ENCODE data around the gene PITPNM3. TPM values are rescaled to one million over a fixed set of nuclear protein-coding genes. Genes with fewer than 3 reads are reported as not detected.

PITPNM3 gene
- total and polyA plus RNA-seq, 2 experiments from 2014 or later: 1.5 to 2.0 TPM

- Histone ChIP-seq H3K4me1 (ENCODE audit: insufficient read depth) (peaks cover 24% of the 10 kb centered on the region), H3K4me2 (peak overlapping the region; percentile 99), H3K9me3 (ENCODE audit: low read depth) (no peaks in the 10 kb centered on the region), H2AFZ (peak overlapping the region; percentile 56), H3K27ac (peak overlapping the region; percentile 6), H3K27me3 (peaks cover 28% of the 10 kb centered on the region), H3K9me2 (replicated peaks; ENCODE audit: insufficient read depth) (no peaks in the 10 kb centered on the region), H4K20me1 (ENCODE audit: insufficient read depth, poor library complexity, severe bottlenecking) (no peaks in the 10 kb centered on the region), H3K36me3 (replicated peaks; ENCODE audit: insufficient read depth, low read depth) (no peaks in the 10 kb centered on the region), H3K4me3 (no peak overlapping the region), H3K79me2 (no peaks in the 10 kb centered on the region)
- 23% methylated on average over 12 of the region's 12 CpGs for WGBS (ENCODE audit: low lambda C conversion rate, missing lambda C conversion rate)
- DNase-seq (ENCODE audit: low spot score): no peak
- TF ChIP-seq CTCF (IDR thresholded peaks at IDR 0.05; ENCODE audit: poor library complexity): no peak
- no peak for TF ChIP-seq EZH2 (IDR thresholded peaks at IDR 0.05; ENCODE audit: borderline replicate concordance)
- no peak for TF ChIP-seq EZH2phosphoT487 (IDR thresholded peaks at IDR 0.05; ENCODE audit: low read depth, severe bottlenecking, unreplicated experiment)
Measured at GRCh38 chr17:6554871-6555330, 1.5 kb downstream of the PITPNM3 start.

GRCh38 chr17:6554342-6554741 lies 2.0 kb downstream of the PITPNM3 start:
- H3K4me3 ChIP-seq: no peak overlapping the region
- no peak for TF ChIP-seq EZH2 (IDR thresholded peaks at IDR 0.05; ENCODE audit: borderline replicate concordance)
- TF ChIP-seq EZH2phosphoT487 (IDR thresholded peaks at IDR 0.05; ENCODE audit: low read depth, severe bottlenecking, unreplicated experiment): no peak
- TF ChIP-seq CTCF (IDR thresholded peaks at IDR 0.05; ENCODE audit: poor library complexity): no peak
- no peak for DNase-seq (ENCODE audit: low spot score)
- H3K9me3 ChIP-seq (ENCODE audit: low read depth): no peaks in the 10 kb centered on the region
- no peaks in the 10 kb centered on the region for H4K20me1 ChIP-seq (ENCODE audit: insufficient read depth, poor library complexity, severe bottlenecking)
- H3K4me2 ChIP-seq: no peak overlapping the region
- H3K79me2 ChIP-seq: no peaks in the 10 kb centered on the region
- H3K27me3 ChIP-seq: peaks cover 28% of the 10 kb centered on the region
- WGBS (ENCODE audit: low lambda C conversion rate, missing lambda C conversion rate): 65% methylated on average over 4 of the region's 4 CpGs
- no peak overlapping the region for H2AFZ ChIP-seq
- H3K4me1 ChIP-seq (ENCODE audit: insufficient read depth): peaks cover 24% of the 10 kb centered on the region
- H3K9me2 ChIP-seq (replicated peaks; ENCODE audit: insufficient read depth): no peaks in the 10 kb centered on the region
- H3K27ac ChIP-seq: peak overlapping the region; percentile 6
- no peaks in the 10 kb centered on the region for H3K36me3 ChIP-seq (replicated peaks; ENCODE audit: insufficient read depth, low read depth)

- peak; percentile 61 for DNase-seq (ENCODE audit: low spot score)
- WGBS (ENCODE audit: low lambda C conversion rate, missing lambda C conversion rate): 53% methylated on average over 11 of the region's 11 CpGs
- H2AFZ ChIP-seq: no peak overlapping the region
Measured at GRCh38 chr17:6551869-6552531, 4.4 kb downstream of the PITPNM3 start.

More at GRCh38 chr17:6551869-6552531, 4.4 kb downstream of the PITPNM3 start:
- no peaks in the 10 kb centered on the region for H4K20me1 ChIP-seq (ENCODE audit: insufficient read depth, poor library complexity, severe bottlenecking)
- no peaks in the 10 kb centered on the region for H3K36me3 ChIP-seq (replicated peaks; ENCODE audit: insufficient read depth, low read depth)
- H3K4me1 ChIP-seq (ENCODE audit: insufficient read depth): peaks cover 35% of the 10 kb centered on the region
- H3K4me3 ChIP-seq: no peak overlapping the region
- peak overlapping the region; percentile 40 for H3K4me2 ChIP-seq
- H3K27ac ChIP-seq: peak overlapping the region; percentile 84
- no peaks in the 10 kb centered on the region for H3K79me2 ChIP-seq
- H3K9me2 ChIP-seq (replicated peaks; ENCODE audit: insufficient read depth): no peaks in the 10 kb centered on the region
- H3K27me3 ChIP-seq: peaks cover 24% of the 10 kb centered on the region
- no peaks in the 10 kb centered on the region for H3K9me3 ChIP-seq (ENCODE audit: low read depth)
- no peak for TF ChIP-seq CTCF (IDR thresholded peaks at IDR 0.05; ENCODE audit: poor library complexity)
- no peak for TF ChIP-seq EZH2phosphoT487 (IDR thresholded peaks at IDR 0.05; ENCODE audit: low read depth, severe bottlenecking, unreplicated experiment)
- no peak for TF ChIP-seq EZH2 (IDR thresholded peaks at IDR 0.05; ENCODE audit: borderline replicate concordance)

Data from hepatocyte (in vitro differentiated cells).